ENCODE data around the gene LCE1D.

LCE1D gene
- long read RNA-seq, result 0 reads

- DNase-seq (ENCODE audit: low read depth in 1 of 2, low spot score in 1 of 2), result no peak
- TF ChIP-seq GABPA (IDR thresholded peaks at IDR 0.05; ENCODE audit: low read depth), result no peak
- no peak for TF ChIP-seq REST (IDR thresholded peaks at IDR 0.05; ENCODE audit: insufficient replicate concordance, low read depth)
- no peak for TF ChIP-seq SPI1 (IDR thresholded peaks at IDR 0.05; ENCODE audit: borderline replicate concordance, low read depth)
- no peak for TF ChIP-seq POLR2AphosphoS5 (IDR thresholded peaks at IDR 0.05; ENCODE audit: low read depth)
- TF ChIP-seq, protein P1, sequence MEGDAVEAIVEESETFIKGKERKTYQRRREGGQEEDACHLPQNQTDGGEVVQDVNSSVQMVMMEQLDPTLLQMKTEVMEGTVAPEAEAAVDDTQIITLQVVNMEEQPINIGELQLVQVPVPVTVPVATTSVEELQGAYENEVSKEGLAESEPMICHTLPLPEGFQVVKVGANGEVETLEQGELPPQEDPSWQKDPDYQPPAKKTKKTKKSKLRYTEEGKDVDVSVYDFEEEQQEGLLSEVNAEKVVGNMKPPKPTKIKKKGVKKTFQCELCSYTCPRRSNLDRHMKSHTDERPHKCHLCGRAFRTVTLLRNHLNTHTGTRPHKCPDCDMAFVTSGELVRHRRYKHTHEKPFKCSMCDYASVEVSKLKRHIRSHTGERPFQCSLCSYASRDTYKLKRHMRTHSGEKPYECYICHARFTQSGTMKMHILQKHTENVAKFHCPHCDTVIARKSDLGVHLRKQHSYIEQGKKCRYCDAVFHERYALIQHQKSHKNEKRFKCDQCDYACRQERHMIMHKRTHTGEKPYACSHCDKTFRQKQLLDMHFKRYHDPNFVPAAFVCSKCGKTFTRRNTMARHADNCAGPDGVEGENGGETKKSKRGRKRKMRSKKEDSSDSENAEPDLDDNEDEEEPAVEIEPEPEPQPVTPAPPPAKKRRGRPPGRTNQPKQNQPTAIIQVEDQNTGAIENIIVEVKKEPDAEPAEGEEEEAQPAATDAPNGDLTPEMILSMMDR (IDR thresholded peaks at IDR 0.05; ENCODE audit: insufficient read depth, low read length), result no peak
- H3K27ac ChIP-seq (replicated peaks), result no peak within 1 kb of the TSS
- H3K27me3 ChIP-seq (ENCODE audit: insufficient read depth, poor library complexity, severe bottlenecking), result peaks cover 5% of the 10 kb centered on the region
- no peak within 1 kb of the TSS for H3K4me3 ChIP-seq (replicated peaks; ENCODE audit: insufficient read depth, low read length)
Measured at GRCh38 chr1:152796421-152796820, at the start of gene LCE1D. Gene LCE1D (plus strand): TSS chr1:152796721. CDS start chr1:152797795, 1,074 bp downstream.

DNA sequence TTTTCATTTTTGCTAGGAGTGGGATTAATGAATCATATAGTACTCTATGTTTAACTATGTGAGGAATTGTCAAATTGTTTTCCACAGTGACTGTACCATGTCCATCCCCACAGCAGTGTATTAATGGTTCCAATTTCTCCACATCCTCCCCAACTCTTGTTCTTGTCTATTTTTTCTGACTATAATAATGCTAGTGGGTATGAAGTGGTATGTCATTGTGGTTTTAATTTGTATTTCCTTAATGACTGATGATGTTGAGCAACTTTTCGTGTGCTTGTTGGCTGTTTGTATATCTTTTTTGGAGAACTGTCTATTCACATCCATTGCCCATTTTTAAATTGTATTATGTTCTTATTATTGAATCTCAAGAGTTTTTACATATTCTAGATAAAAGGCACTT is 48.7 kb upstream of the LCE1D start:
- Histone ChIP-seq H3K27ac (replicated peaks) (no peak overlapping the region), H3K27me3 (ENCODE audit: insufficient read depth, poor library complexity, severe bottlenecking) (no peaks in the 10 kb centered on the region), H3K4me3 (replicated peaks; ENCODE audit: insufficient read depth, low read length) (no peak overlapping the region)
- TF ChIP-seq, protein P1 (IDR thresholded peaks at IDR 0.05; ENCODE audit: insufficient read depth, low read length), result no peak
- TF ChIP-seq POLR2AphosphoS5 (IDR thresholded peaks at IDR 0.05; ENCODE audit: low read depth) (no peak), SPI1 (IDR thresholded peaks at IDR 0.05; ENCODE audit: borderline replicate concordance, low read depth) (no peak), GABPA (IDR thresholded peaks at IDR 0.05; ENCODE audit: low read depth) (no peak), REST (IDR thresholded peaks at IDR 0.05; ENCODE audit: insufficient replicate concordance, low read depth) (no peak)
- DNase-seq (ENCODE audit: low read depth in 1 of 2, low spot score in 1 of 2), result no peak

- no peak for TF ChIP-seq REST (IDR thresholded peaks at IDR 0.05; ENCODE audit: insufficient replicate concordance, low read depth)
- Histone ChIP-seq H3K27me3 (ENCODE audit: insufficient read depth, poor library complexity, severe bottlenecking) (no peaks in the 10 kb centered on the region), H3K27ac (replicated peaks) (no peak overlapping the region), H3K4me3 (replicated peaks; ENCODE audit: insufficient read depth, low read length) (no peak overlapping the region)
- DNase-seq (ENCODE audit: low read depth in 1 of 2, low spot score in 1 of 2), result no peak
Measured at GRCh38 chr1:152752225-152752624, 44.3 kb upstream of the LCE1D start.

DNA sequence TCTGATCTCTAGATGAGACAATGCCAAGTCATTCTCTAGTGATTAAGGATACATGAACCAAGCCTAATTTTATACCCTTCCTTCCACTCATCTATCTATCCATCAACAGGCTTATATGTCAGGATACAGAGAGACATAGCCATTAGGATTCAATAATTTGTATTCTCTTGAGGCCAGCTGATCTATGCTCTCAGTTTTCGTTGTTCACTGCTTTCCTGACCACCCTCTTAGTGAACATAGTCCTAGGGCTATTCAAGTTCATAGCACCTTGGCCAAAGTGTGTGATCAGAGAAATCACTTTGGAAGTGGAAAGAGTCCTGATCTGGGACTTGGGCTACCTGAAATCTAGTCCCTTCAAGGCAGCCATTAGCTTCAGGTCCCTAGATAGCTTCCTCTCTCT is 42.9 kb upstream of the LCE1D start:
- TF ChIP-seq REST (IDR thresholded peaks at IDR 0.05; ENCODE audit: insufficient replicate concordance, low read depth), result no peak
- TF ChIP-seq GABPA (IDR thresholded peaks at IDR 0.05; ENCODE audit: low read depth), result no peak
- TF ChIP-seq SPI1 (IDR thresholded peaks at IDR 0.05; ENCODE audit: borderline replicate concordance, low read depth), result no peak
- no peak for TF ChIP-seq POLR2AphosphoS5 (IDR thresholded peaks at IDR 0.05; ENCODE audit: low read depth)
- TF ChIP-seq, protein P1 (IDR thresholded peaks at IDR 0.05; ENCODE audit: insufficient read depth, low read length), result no peak
- Histone ChIP-seq H3K27me3 (ENCODE audit: insufficient read depth, poor library complexity, severe bottlenecking) (no peaks in the 10 kb centered on the region), H3K27ac (replicated peaks) (no peak overlapping the region), H3K4me3 (replicated peaks; ENCODE audit: insufficient read depth, low read length) (no peak overlapping the region)
- DNase-seq (ENCODE audit: low read depth in 1 of 2, low spot score in 1 of 2), result no peak

All from HL-60 (cell line).